Measurements from ENCODE around the gene ARHGAP23.
A peak's percentile ranks its signal among the peaks of the same experiment; 100 is the strongest.

Gene ARHGAP23

DNA sequence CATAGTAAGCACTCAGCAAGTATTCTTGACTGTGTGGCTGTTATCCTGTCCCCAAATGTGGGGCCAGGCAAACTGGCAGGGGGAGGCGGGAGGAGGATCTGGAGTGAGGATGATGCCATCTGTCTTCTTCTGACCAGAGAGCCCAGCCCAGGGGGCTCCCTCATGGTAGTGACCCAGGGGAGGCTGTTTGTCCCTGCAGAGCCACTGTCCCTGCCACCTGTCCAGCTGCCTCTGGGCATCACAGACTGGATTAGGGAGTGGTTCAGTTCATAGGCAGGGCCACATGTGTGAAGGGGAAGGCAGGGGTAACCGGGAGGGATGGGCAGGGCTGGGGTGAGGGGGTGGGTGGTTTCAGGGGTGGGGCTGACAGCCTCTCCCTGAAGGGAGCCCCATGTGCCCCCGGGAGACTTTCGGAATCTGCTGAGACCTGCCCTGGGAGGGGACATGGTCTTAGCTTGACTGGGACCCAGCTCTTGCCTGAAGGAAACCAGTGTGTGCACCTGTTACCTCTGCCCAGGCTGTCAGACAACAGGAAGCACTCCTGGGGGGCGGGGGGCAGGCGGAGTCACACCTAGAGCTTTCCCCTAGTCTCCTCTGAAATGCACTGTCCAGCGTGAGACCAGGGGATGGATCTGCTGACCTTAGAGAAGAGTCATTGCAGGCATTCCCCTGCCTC lies 15.2 kb downstream of the ARHGAP23 start:
- DNase-seq (ENCODE audit: low read depth): no peak

GRCh38 chr17:38444151-38444550 lies 15.9 kb downstream of the ARHGAP23 start:
- no peak for DNase-seq (ENCODE audit: low read depth)

DNA sequence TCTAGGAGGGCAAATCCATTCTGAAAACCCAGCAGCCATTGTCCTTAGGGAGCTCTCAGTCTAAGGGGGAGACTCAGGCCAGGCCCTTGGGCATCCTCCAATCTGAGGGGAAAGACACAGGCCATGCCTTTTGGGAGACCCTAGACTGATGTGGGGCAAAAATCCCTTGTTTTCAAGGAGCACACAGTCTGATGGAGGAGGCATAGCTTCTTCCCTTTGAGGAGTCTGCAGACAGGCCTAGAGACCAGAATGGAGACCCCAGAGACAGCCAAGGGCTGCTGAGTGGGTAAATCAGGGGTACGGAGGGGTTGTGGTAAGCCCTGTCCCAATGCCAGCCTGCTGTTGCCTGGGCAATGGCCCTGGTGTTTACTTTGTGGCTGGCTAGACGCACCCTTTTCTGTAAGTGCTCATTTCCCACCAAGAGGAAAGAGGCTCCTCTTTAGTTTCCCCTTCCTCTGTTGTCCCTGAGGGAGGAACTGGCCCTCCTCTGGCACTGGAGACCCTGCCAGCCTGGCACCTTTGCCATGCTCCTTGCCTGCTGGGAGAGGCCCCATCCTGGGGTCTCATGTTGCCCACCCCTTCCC lies 19.3 kb downstream of the ARHGAP23 start:
- DNase-seq (ENCODE audit: low read depth): no peak

DNA sequence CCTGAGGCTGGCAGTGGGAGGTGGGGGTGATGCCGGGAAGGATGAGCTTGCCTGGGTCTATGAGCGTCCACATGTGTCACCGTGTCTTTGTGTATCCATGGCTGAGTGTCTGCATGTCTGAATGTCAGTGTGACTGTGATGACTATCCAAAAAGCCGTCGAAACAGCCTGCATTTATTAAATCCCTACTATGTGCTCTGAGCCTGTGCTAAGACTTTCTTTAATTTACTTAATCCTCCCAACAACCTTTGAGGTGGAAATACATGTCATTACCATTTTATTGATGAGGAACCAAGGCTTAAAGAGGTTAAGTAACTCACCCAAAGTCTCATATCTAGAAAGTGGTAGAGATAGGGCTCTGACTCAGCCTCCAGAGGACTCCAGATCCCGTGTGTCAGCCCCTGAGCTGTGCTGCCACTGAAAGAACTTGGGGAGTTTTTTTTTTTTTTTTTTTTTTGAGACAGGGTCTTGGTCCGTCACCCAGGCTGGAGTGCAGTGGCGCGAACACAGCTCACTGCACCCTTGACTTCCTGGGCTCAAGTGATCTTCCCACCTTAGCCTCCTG lies 20.0 kb downstream of the ARHGAP23 start:
- DNase-seq (ENCODE audit: low read depth): no peak

GRCh38 chr17:38449364-38449763 lies 21.1 kb downstream of the ARHGAP23 start:
- DNase-seq (ENCODE audit: low read depth): no peak

GRCh38 chr17:38450557-38451029 lies 22.3 kb downstream of the ARHGAP23 start:
- no peak for DNase-seq (ENCODE audit: low read depth)

- DNase-seq (ENCODE audit: low read depth): peak; percentile 63
Measured at GRCh38 chr17:38451030-38451839, 23.0 kb downstream of the ARHGAP23 start.

DNA sequence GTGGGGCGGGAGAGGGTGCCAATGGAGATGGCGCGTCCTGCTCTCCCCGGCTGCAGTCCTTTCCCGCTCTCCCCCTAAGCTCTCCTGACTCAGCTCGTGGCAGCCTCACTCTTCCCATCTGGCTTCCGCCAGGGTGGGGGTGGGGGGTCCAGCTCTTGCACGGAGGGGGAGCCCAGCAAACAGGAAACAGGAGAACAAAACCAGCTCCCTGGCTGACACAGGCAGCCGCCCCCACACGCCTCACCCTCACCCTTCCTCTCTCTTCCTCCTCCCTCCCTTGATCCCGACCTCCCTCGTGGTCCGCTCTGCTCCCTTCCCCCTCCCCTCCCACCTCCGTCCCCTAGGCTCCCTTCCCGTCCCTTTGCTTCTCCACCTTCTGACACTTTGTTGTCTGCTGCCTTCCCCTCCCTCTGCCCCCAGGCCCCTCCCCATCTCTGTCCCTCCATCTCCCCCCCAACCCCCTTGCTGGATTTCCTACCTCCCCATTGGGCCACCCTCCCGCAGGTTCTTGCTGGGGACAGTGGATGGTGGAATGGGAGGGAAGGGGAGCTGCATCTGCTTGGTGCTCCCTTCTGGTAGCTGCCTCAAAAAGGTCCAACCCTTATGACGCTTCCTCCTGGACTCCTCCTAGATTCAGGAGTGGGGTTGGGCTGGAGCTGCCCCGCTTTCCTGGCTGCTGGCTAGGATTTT lies 23.7 kb downstream of the ARHGAP23 start:
- peak; percentile 81 for DNase-seq (ENCODE audit: low read depth)

DNA sequence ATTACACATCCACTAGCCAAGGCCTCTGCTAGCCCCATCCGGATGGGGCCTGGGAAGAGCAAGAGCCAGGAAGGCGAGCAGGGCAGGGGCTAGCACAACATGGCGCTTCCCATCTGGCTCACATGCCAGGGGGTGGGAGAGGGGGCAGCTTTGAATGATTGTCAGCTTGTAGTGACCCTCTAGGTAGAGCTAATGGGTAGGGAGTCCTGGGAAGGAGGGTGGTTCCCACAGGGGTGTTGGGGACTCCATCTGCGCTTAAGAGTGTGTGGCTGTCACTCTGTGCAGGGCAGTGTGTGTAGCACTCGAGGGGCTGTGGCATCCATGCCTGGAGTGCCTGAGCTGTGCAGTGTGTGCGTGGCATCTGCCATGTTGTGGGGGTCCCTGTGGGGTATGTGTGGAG lies 24.5 kb downstream of the ARHGAP23 start:
- no peak for DNase-seq (ENCODE audit: low read depth)

GRCh38 chr17:38453951-38454421 lies 25.7 kb downstream of the ARHGAP23 start:
- DNase-seq (ENCODE audit: low read depth): no peak

- peak; percentile 62 for DNase-seq (ENCODE audit: low read depth)
Measured at GRCh38 chr17:38454532-38454931, 26.3 kb downstream of the ARHGAP23 start.

DNA sequence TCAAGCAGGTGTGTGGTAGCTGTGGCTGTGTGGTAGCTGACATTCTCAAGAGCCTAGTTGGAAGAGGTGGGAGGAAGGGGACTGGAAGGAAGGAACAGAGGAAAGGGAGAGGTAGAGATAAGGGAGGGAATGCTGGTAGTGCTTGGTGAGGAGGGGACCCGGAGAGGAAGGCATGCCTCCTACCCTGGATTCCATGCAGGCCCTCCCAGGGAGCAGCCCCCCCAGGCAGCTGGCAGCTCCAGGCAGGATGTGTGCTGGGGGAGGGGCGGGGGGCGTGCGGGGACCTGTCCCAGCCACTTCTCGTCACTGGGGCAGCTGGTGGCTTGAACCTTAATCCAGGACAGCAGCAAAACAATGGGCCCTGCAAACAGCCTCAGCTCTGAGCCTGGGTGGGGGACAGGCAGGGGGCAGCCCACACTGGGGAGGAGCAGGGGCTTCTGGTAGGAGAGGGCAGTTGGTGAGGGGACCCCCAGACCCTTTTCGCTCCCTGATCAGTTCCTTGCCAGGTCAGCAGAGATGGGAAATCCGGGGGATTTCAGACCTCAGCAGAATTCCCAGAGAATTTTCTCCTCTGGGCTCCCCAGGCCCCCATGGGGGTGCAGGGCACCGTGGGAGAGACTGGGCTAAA lies 27.1 kb downstream of the ARHGAP23 start:
- no peak for DNase-seq (ENCODE audit: low read depth)

- DNase-seq (ENCODE audit: low read depth): no peak
Measured at GRCh38 chr17:38456031-38456815, 28.0 kb downstream of the ARHGAP23 start.

GRCh38 chr17:38457577-38458371 lies 29.5 kb downstream of the ARHGAP23 start:
- no peak for DNase-seq (ENCODE audit: low read depth)

- no peak for DNase-seq (ENCODE audit: low read depth)
Measured at GRCh38 chr17:38458521-38458920, 30.3 kb downstream of the ARHGAP23 start.

- DNase-seq (ENCODE audit: low read depth): no peak
Measured at GRCh38 chr17:38459567-38459966, 31.3 kb downstream of the ARHGAP23 start.

DNA sequence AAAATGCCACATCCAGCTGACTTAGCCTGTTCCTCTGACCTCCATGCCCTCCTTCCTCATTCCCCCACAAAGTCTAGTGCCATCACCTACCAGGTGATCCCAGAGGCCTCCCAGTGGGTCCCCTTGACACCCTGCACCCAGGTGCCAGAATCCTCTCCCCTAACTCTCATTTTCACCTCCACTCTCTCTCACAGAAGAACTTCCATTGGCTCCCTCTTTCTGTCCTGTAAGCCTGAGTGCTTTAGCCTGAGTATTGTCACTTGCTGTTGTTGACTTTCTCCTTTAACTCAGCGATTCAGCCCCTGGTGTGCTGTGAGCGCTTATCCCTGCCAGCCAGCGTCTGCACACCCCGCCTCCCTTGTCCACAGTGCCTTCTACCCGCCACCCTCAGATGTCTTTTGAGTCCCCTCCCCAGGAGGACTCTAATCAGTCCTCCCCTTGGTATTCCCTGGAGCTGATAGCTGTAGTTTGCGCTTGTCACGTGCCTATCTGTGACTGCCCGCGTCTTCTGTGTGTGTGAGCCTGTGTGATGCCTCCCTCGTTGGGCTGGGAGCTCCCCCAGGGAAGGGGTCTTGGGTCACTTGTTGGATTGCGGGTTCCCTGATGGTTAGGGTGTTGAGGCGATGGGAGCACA lies 31.9 kb downstream of the ARHGAP23 start:
- DNase-seq (ENCODE audit: low read depth): no peak

- DNase-seq (ENCODE audit: low read depth): no peak
Measured at GRCh38 chr17:38460716-38461630, 32.7 kb downstream of the ARHGAP23 start.
